GM12878 (cell line): Measurements from ENCODE around the gene KHK. TPM values are rescaled to one million over a fixed set of nuclear protein-coding genes. Genes with fewer than 3 reads are reported as not detected.

Experiments used
- ATAC-seq: fragments of 200-7000 bp; cut with Tn5 transposase; 3 replicates; pipeline ENCODE4 v1.9.1; 2020; ENCODE audit warnings: mild to moderate bottlenecking, moderate library complexity
- BruUV-seq: library from RNA; stranded (reverse); fragments of 400-500 nt; replicated peaks from 2 replicates; lab custom pipeline; 2021; lab: Mats Ljungman, UMichigan
- CTCF ChIA-PET: fragments of 300-600 bp; sonication (Branson Sonifier 250); formaldehyde crosslinking; extraction: SDS; loops from one replicate; lab custom pipeline; 2021; ENCODE audit warnings: inconsistent platforms; lab: Yijun Ruan, JAX
- POLR2A ChIA-PET: fragments of 350-600 bp; formaldehyde crosslinking; extraction: SDS; loops from one replicate; lab custom pipeline; 2021; ENCODE audit warnings: inconsistent platforms; lab: Charles Lee
- RAD21 ChIA-PET: fragments of 300-600 bp; sonication (Branson Sonifier 250); formaldehyde crosslinking; loops from one replicate; lab custom pipeline; 2023; ENCODE audit warnings: antibody characterized with exemption; ENCODE audit not compliant: unreplicated experiment; lab: Charles Lee
- SMC1A ChIA-PET: fragments of 300-600 bp; sonication (Branson Sonifier 250); formaldehyde crosslinking; loops from one replicate; lab custom pipeline; 2023; ENCODE audit not compliant: unreplicated experiment, uncharacterized antibody; lab: Charles Lee
- DNase-seq: peaks from one replicate; pipeline ENCODE4 v3.0.0-alpha.2; 2011; ENCODE audit warnings: low read depth, low spot score
- FAIRE-seq: peaks from 3 replicates; lab custom pipeline; 2011; peaks lifted over from hg19 to GRCh38; lab: Jason Lieb, UNC
- H2AFZ ChIP-seq: 2 replicates; pipeline ENCODE4 v1.6.0; 2011; ENCODE audit warnings: low read depth, low read length, control low read depth; ENCODE audit not compliant: control insufficient read depth
- H3K27ac ChIP-seq: 2 replicates; pipeline ENCODE4 v1.5.1; 2011; ENCODE audit warnings: control low read depth; ENCODE audit not compliant: control insufficient read depth, insufficient read depth
- H3K27me3 ChIP-seq, 2 experiments: replicated peaks in 1 of 2; 2 replicates each; pipeline versions ENCODE4 v1.6.0 to v1.6.1; 2011; ENCODE audit warnings: low read length in 1 of 2; ENCODE audit not compliant: control insufficient read depth in 2 of 2, insufficient read depth in 2 of 2
- H3K36me3 ChIP-seq, 2 experiments: 2 replicates each; pipeline ENCODE4 v1.5.1; 2011; ENCODE audit warnings: low read length in 1 of 2; ENCODE audit not compliant: control insufficient read depth in 2 of 2, insufficient read depth in 2 of 2
- H3K4me1 ChIP-seq: 2 replicates; pipeline ENCODE4 v1.6.1; 2011; ENCODE audit warnings: mild to moderate bottlenecking, low read length, moderate library complexity, mixed read lengths; ENCODE audit not compliant: control insufficient read depth, insufficient read depth
- H3K4me2 ChIP-seq: 2 replicates; pipeline ENCODE4 v1.6.0; 2011; ENCODE audit warnings: control low read depth; ENCODE audit not compliant: control insufficient read depth, insufficient read depth
- H3K4me3 ChIP-seq: fragments of 200-600 bp; sonication (generic); 2 replicates; pipeline ENCODE4 v1.5.1; 2016
- H3K79me2 ChIP-seq: 2 replicates; pipeline ENCODE4 v1.6.0; 2011; ENCODE audit warnings: low read length; ENCODE audit not compliant: control insufficient read depth, insufficient read depth
- H3K9ac ChIP-seq: 2 replicates; pipeline ENCODE4 v1.8.0; 2011; ENCODE audit warnings: low read length, control low read depth, mixed read lengths; ENCODE audit not compliant: control insufficient read depth, insufficient read depth
- H3K9me3 ChIP-seq: replicated peaks from 3 replicates; pipeline ENCODE4 v1.5.1; 2011; ENCODE audit warnings: mild to moderate bottlenecking, low read length; ENCODE audit not compliant: control insufficient read depth, insufficient read depth
- H4K20me1 ChIP-seq: 2 replicates; pipeline ENCODE4 v1.6.0; 2011; ENCODE audit not compliant: control insufficient read depth, insufficient read depth
- BCL3 ChIP-seq: IDR thresholded peaks from 2 replicates; pipeline ENCODE4 v1.6.1; 2011; ENCODE audit warnings: borderline replicate concordance, low read depth, mild to moderate bottlenecking, moderate library complexity, low read length; ENCODE audit not compliant: insufficient read depth, poor library complexity, severe bottlenecking
- BRCA1 ChIP-seq: IDR thresholded peaks from 2 replicates; pipeline ENCODE4 v1.6.1; 2011; ENCODE audit warnings: low read depth, low read length, improper control_type of control experiment
- CREB1 ChIP-seq: IDR thresholded peaks from 2 replicates; pipeline ENCODE4 v1.6.1; 2012; ENCODE audit warnings: low read depth, mild to moderate bottlenecking, inconsistent platforms
- EZH2 ChIP-seq: IDR thresholded peaks from 2 replicates; pipeline ENCODE4 v1.6.1; 2012; ENCODE audit warnings: low read depth, mild to moderate bottlenecking, control low read depth, inconsistent platforms, low read length, borderline replicate concordance; ENCODE audit not compliant: control insufficient read depth
- IKZF2 ChIP-seq, 2 experiments: fragments of 450-650 bp; IDR thresholded peaks; 2 replicates each; pipeline ENCODE4 v1.6.1; 2017; ENCODE audit warnings: mild to moderate bottlenecking in 2 of 2, moderate library complexity in 2 of 2
- IRF3 ChIP-seq: fragments of 450-650 bp; IDR thresholded peaks from 2 replicates; pipeline ENCODE4 v1.6.1; 2014; ENCODE audit warnings: mild to moderate bottlenecking
- MLLT1 ChIP-seq: fragments of 450-650 bp; IDR thresholded peaks from 2 replicates; pipeline ENCODE4 v1.6.1; 2016; ENCODE audit warnings: mild to moderate bottlenecking
- MYB ChIP-seq: fragments of 150-350 bp; IDR thresholded peaks from 2 replicates; pipeline ENCODE4 v1.6.1; 2014; ENCODE audit warnings: mild to moderate bottlenecking, low read depth, low read length, borderline replicate concordance
- PKNOX1 ChIP-seq: fragments of 450-650 bp; IDR thresholded peaks from 2 replicates; pipeline ENCODE4 v1.6.1; 2016; ENCODE audit warnings: mild to moderate bottlenecking
- RB1 ChIP-seq: fragments of 450-650 bp; formaldehyde crosslinking; IDR thresholded peaks from 2 replicates; pipeline ENCODE4 v1.6.1; 2017; ENCODE audit warnings: mild to moderate bottlenecking, borderline replicate concordance
- SMAD5 ChIP-seq: IDR thresholded peaks from 2 replicates; pipeline ENCODE4 v1.6.1; 2016; ENCODE audit warnings: antibody characterized with exemption, low read depth
- SPI1 ChIP-seq: IDR thresholded peaks from 2 replicates; pipeline ENCODE4 v1.6.1; 2011; ENCODE audit warnings: low read depth, mild to moderate bottlenecking, low read length, moderate library complexity, borderline replicate concordance; ENCODE audit not compliant: insufficient read depth
- TAF1 ChIP-seq: IDR thresholded peaks from 2 replicates; pipeline ENCODE4 v1.6.1; 2011; ENCODE audit warnings: mild to moderate bottlenecking, low read depth, low read length, borderline replicate concordance
- USF1 ChIP-seq: IDR thresholded peaks from 2 replicates; pipeline ENCODE4 v1.6.1; 2011; ENCODE audit warnings: borderline replicate concordance, low read depth, mild to moderate bottlenecking, moderate library complexity, mixed read lengths, low read length; ENCODE audit not compliant: insufficient read depth; ENCODE audit errors: extremely low read length
- USF2 ChIP-seq: IDR thresholded peaks from 2 replicates; pipeline ENCODE4 v1.6.1; 2011; ENCODE audit warnings: low read depth, low read length, improper control_type of control experiment, borderline replicate concordance
- ZNF384 ChIP-seq: IDR thresholded peaks from 2 replicates; pipeline ENCODE4 v1.6.1; 2012; ENCODE audit warnings: low read depth, mild to moderate bottlenecking, low read length, improper control_type of control experiment, borderline replicate concordance
- WGBS: methylation state at CpG from one replicate; pipeline ENCODE4 v1.1.6; 2016; ENCODE audit warnings: low lambda C conversion rate; ENCODE audit not compliant: insufficient replicate concordance, insufficient coverage; ENCODE audit errors: missing lambda C conversion rate; 5-methylcytosine and 5-hydroxymethylcytosine counted together
- in situ Hi-C: fragments of 300-500 bp; cut with MboI; formaldehyde crosslinking; loops from 9 replicates; pipeline ENCODE4 v1.14.3; 2018; ENCODE audit warnings: mixed read lengths
- intact Hi-C: fragments of 100-400 bp; cut with micrococcal nuclease; formaldehyde crosslinking; loops from one replicate; pipeline ENCODE4 v1.14.2; 2022; ENCODE audit not compliant: unreplicated experiment
- polyA plus RNA-seq, 11 experiments: library from polyadenylated mRNA; depleted of rRNA in 4 of 11; unstranded in 6 of 11; stranded (reverse) in 5 of 11; fragments of >200 nt; fragmentation: Nextera tagmentation in 4 of 11; fragmentation: Illumina TruSeq in 1 of 11; extraction: Ambion mirVana in 4 of 11; extraction: Trizol in 1 of 11; gene quantifications; 1 replicate in 1 of 11; 2 replicates in 10 of 11; pipeline versions ENCODE4 v1.2.1 to v1.2.3, GENCODE V29; 2011 to 2016; ENCODE audit warnings: inconsistent platforms in 2 of 11, missing spikeins in 2 of 11, low read depth in 1 of 11
- total RNA-seq, 4 experiments: library from RNA; depleted of rRNA in 3 of 4; stranded (reverse); fragments of >200 nt in 3 of 4; fragmentation: Illumina TruSeq in 1 of 4; extraction: Trizol in 1 of 4; gene quantifications; 2 replicates each; pipeline versions ENCODE4 v1.2.1 to v1.2.3, GENCODE V29; 2013 to 2021

The KHK gene
- total and polyA plus RNA-seq, 10 of the 15 experiments (the other 5 are each of a cell fraction or from before 2014, with no cell fraction given) = 0.31 to 11.8 (median 3.9) TPM

GRCh38 chr2:27125104-27125503, 38.5 kb downstream of the KHK start:
- ChIA-PET RAD21 (no interaction called here), SMC1A (interaction anchor here (0.6 to 1.7 kb wide), 4 partner anchors 22 to 413 kb away, joined by 3 to 6 read pairs (median 4); no protein-coding TSS in a partner anchor), POLR2A (interaction anchor here (1.3 kb wide), 1 partner anchor 8 kb away, joined by 5 read pairs; no protein-coding TSS in a partner anchor), CTCF (interaction anchor here (1.2 to 1.7 kb wide), 2 partner anchors 8 to 11 kb away, joined by 4 to 5 read pairs; no protein-coding TSS in a partner anchor)
- H3K4me3 ChIP-seq = no peak overlapping the region
- no peak overlapping the region for H2AFZ ChIP-seq
- H3K36me3 ChIP-seq = no peaks in the 10 kb centered on the region; a peak in 1 of 4 replicates
- H3K4me2 ChIP-seq = no peak overlapping the region
- no peaks in the 10 kb centered on the region for H3K9me3 ChIP-seq
- intact Hi-C loops (no loop called here), in situ Hi-C loops (no loop called here)
- H3K27me3 ChIP-seq = peaks cover 0 to 3% of the 10 kb centered on the region in 2 experiments; a peak in 1 of 4 replicates
- H3K9ac ChIP-seq = no peak overlapping the region
- H3K79me2 ChIP-seq = no peaks in the 10 kb centered on the region
- no peak overlapping the region for H3K27ac ChIP-seq
- no TSS peak for BruUV-seq
- FAIRE-seq (no peak), ATAC-seq (no peak), DNase-seq (no peak)
- 84% methylated on average over 2 of the region's 3 CpGs for WGBS
- H4K20me1 ChIP-seq = no peaks in the 10 kb centered on the region
- H3K4me1 ChIP-seq = peaks cover 5% of the 10 kb centered on the region; the same call in 1 of the 2 replicates
- TF ChIP-seq SPI1 = no peak
- no peak for TF ChIP-seq USF2
- no peak for TF ChIP-seq USF1
- no peak for TF ChIP-seq PKNOX1
- TF ChIP-seq TAF1 = no peak
- no peak for TF ChIP-seq BCL3
- no peak for TF ChIP-seq EZH2
- no peak for TF ChIP-seq IRF3
- TF ChIP-seq BRCA1 = no peak
- no peak for TF ChIP-seq IKZF2 (IDR thresholded peaks at IDR 0.05)
- TF ChIP-seq MYB = no peak
- TF ChIP-seq SMAD5 = no peak
- TF ChIP-seq CREB1 = no peak
- TF ChIP-seq ZNF384 = no peak
- no peak for TF ChIP-seq RB1
- no peak for TF ChIP-seq MLLT1
